ENCODE measurements around the gene PRPF19. TPM values are rescaled to one million over a fixed set of nuclear protein-coding genes. Genes with fewer than 3 reads are reported as not detected.

The PRPF19 gene
- total RNA-seq, 1 donor, result 39.8 TPM

GRCh38 chr11:60941371-60942119 lies 35.2 kb upstream of the PRPF19 start:
- DNase-seq (ENCODE audit: insufficient read length, low spot score, missing footprints), result no peak
- no peak overlapping the region for H3K27ac ChIP-seq (ENCODE audit: low read depth, low read length)
- no peaks in the 10 kb centered on the region for H3K27me3 ChIP-seq (ENCODE audit: insufficient read depth, low read length)
- no peak overlapping the region for H3K4me2 ChIP-seq (ENCODE audit: insufficient read depth, low read length)
- no peaks in the 10 kb centered on the region for H3K4me1 ChIP-seq (ENCODE audit: insufficient read depth, low read length)
- no peaks in the 10 kb centered on the region for H3K9me3 ChIP-seq (ENCODE audit: low read depth, low read length)
- no peaks in the 10 kb centered on the region for H3K79me2 ChIP-seq (ENCODE audit: insufficient read depth, low read length)
- H2AFZ ChIP-seq (ENCODE audit: low read length), result no peak overlapping the region
- no peak overlapping the region for H3K4me3 ChIP-seq (ENCODE audit: insufficient read depth, low read length)
- H4K20me1 ChIP-seq (ENCODE audit: insufficient read depth, low read length), result peaks cover 4% of the 10 kb centered on the region
- TF ChIP-seq CTCF (IDR thresholded peaks at IDR 0.05; ENCODE audit: extremely low read depth, low read depth, low read length), result no peak
- H3K36me3 ChIP-seq (ENCODE audit: insufficient read depth, low read length), result no peaks in the 10 kb centered on the region

- DNase-seq (ENCODE audit: insufficient read length, low spot score, missing footprints), result peak; percentile 37
- Histone ChIP-seq H3K36me3 (ENCODE audit: insufficient read depth, low read length) (no peaks in the 10 kb centered on the region), H3K79me2 (ENCODE audit: insufficient read depth, low read length) (no peaks in the 10 kb centered on the region), H3K4me1 (ENCODE audit: insufficient read depth, low read length) (no peaks in the 10 kb centered on the region), H3K27ac (ENCODE audit: low read depth, low read length) (no peak overlapping the region), H4K20me1 (ENCODE audit: insufficient read depth, low read length) (peaks cover 4% of the 10 kb centered on the region), H3K27me3 (ENCODE audit: insufficient read depth, low read length) (no peaks in the 10 kb centered on the region), H3K9me3 (ENCODE audit: low read depth, low read length) (no peaks in the 10 kb centered on the region), H3K4me3 (ENCODE audit: insufficient read depth, low read length) (no peak overlapping the region), H3K4me2 (ENCODE audit: insufficient read depth, low read length) (no peak overlapping the region), H2AFZ (ENCODE audit: low read length) (no peak overlapping the region)
- TF ChIP-seq CTCF (IDR thresholded peaks at IDR 0.05; ENCODE audit: extremely low read depth, low read depth, low read length), result no peak
These were observed 33.5 kb upstream of the PRPF19 start for GRCh38 chr11:60939855-60940254.

DNA sequence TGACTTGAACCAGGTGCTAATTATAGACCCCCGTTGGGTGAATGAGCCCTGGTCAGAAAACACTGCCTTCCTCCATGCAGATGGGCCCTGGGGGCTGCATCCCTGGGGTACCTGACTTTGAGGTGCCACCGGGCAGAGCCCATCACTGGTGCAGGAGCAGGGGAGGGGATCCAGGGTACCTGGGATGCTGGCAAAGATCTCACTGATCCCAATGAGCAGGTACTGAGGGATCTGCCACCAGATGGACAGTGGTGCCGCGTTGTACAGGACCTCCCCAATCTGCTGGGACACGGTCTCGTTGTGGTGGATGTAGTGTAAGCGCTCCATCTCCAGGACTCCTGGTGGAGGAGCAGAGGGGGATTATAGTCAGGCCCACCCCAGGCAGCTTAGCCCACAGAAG lies 32.9 kb upstream of the PRPF19 start:
- DNase-seq (ENCODE audit: insufficient read length, low spot score, missing footprints), result peak; percentile 72
- no peak overlapping the region for H3K27ac ChIP-seq (ENCODE audit: low read depth, low read length)
- no peak overlapping the region for H3K4me3 ChIP-seq (ENCODE audit: insufficient read depth, low read length)
- no peaks in the 10 kb centered on the region for H3K4me1 ChIP-seq (ENCODE audit: insufficient read depth, low read length)
- no peaks in the 10 kb centered on the region for H3K27me3 ChIP-seq (ENCODE audit: insufficient read depth, low read length)
- no peaks in the 10 kb centered on the region for H3K36me3 ChIP-seq (ENCODE audit: insufficient read depth, low read length)
- H4K20me1 ChIP-seq (ENCODE audit: insufficient read depth, low read length), result peaks cover 2% of the 10 kb centered on the region
- H3K9me3 ChIP-seq (ENCODE audit: low read depth, low read length), result no peaks in the 10 kb centered on the region
- no peak overlapping the region for H3K4me2 ChIP-seq (ENCODE audit: insufficient read depth, low read length)
- H3K79me2 ChIP-seq (ENCODE audit: insufficient read depth, low read length), result no peaks in the 10 kb centered on the region
- H2AFZ ChIP-seq (ENCODE audit: low read length), result no peak overlapping the region
- no peak for TF ChIP-seq CTCF (IDR thresholded peaks at IDR 0.05; ENCODE audit: extremely low read depth, low read depth, low read length)

GRCh38 chr11:60938500-60938899 lies 32.1 kb upstream of the PRPF19 start:
- Histone ChIP-seq H3K79me2 (ENCODE audit: insufficient read depth, low read length) (no peaks in the 10 kb centered on the region), H3K9me3 (ENCODE audit: low read depth, low read length) (no peaks in the 10 kb centered on the region), H3K4me3 (ENCODE audit: insufficient read depth, low read length) (no peak overlapping the region), H3K27me3 (ENCODE audit: insufficient read depth, low read length) (no peaks in the 10 kb centered on the region), H2AFZ (ENCODE audit: low read length) (no peak overlapping the region), H4K20me1 (ENCODE audit: insufficient read depth, low read length) (no peaks in the 10 kb centered on the region), H3K36me3 (ENCODE audit: insufficient read depth, low read length) (no peaks in the 10 kb centered on the region), H3K4me1 (ENCODE audit: insufficient read depth, low read length) (no peaks in the 10 kb centered on the region), H3K4me2 (ENCODE audit: insufficient read depth, low read length) (no peak overlapping the region), H3K27ac (ENCODE audit: low read depth, low read length) (no peak overlapping the region)
- DNase-seq (ENCODE audit: insufficient read length, low spot score, missing footprints), result peak; percentile 84
- TF ChIP-seq CTCF (IDR thresholded peaks at IDR 0.05; ENCODE audit: extremely low read depth, low read depth, low read length), result no peak

Data from osteoblast (primary cell).